GM18499 (cell line): Measurements from ENCODE around the gene ZNF674.
A peak's percentile ranks its signal among the peaks of the same experiment; 100 is the strongest.

Source experiments
- ATAC-seq: cut with Tn5 transposase; IDR thresholded peaks from one replicate; pipeline ENCODE4 v1.9.1; 2021; ENCODE audit warnings: moderate number of reproducible peaks; ENCODE audit not compliant: insufficient read depth, unreplicated experiment

Gene ZNF674

DNA sequence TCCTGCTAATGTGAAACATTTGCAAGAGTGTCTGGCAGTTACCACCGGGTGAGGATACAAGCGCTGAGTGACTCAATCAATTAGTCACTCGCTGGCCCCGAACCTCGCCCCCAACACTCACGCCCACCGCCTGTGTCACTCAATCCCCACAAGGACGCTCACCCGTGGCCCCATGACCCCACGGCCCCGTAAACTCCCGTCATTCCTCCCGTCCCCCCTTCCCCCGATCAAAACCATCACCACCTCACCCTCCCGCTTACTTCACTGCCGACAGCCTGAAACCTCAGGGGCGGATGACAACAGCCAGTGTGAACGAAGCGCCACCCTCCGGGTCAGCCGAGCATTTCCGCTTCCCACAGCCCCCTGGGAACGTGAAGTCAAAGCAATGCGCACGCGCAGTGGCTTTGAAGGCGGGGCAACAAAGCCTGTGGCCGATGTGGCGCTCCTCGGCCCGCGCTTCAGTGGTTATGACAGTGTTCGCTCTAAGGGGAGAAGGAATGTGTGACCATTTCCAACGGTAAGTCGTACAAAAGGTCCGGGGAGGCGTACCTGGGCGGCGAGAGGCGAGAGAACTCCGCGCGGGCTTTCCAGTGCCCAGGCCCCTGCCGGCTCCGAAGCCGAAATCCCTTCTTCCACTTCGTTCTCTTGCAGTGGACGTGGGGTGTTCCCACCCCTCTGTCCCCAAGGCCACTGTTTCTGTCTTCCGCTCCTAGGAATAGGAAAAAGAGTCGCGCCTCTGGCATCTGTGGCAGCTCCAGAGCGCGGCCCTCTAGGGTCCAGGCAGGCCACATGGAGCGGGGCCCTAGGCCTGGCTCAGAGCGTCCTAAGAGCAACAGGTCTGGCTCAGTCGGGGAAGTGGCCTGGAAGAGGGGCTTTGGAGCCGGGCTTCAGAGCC lies at the start of gene ZNF674:
Gene ZNF674, minus strand, starts transcription at position 311 of the 895 bp plus-strand sequence. CDS start 3,334 bp downstream, outside the sequence.
- peak; percentile 54 for ATAC-seq

DNA sequence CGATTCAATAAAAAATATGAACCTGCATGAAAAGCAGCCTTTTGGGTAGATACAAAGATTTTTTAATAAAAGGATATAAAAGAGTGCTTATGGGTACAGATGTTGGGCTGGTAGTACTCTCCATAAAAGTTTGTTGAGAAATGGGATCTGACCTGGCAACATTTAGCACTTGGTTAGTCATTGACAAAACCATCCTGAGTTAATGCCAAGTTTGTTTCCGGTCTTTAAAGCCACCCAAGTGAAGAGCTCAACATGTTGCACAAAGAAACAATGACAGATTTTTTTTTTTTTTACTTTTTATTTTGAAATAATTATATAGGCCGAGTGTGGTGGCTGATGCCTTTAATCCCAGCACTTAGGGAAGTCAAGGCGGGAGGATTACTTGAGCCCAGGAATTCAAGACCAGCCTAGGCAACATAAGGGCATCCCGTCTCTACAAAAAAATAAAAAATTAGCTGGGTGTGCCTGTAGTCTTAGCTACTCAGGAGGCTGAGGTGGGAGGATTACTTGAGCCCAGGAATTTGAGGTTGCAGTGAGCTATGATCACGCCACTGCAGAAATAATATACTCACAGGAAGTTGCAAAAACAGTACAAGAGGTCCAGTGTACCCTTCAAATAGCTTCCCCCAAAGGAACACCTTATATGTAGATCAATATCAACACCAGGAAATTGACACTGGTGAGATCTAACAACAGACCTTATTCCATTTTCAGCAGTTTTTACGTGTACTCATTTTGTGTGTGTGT lies 44.9 kb upstream of the ZNF674 start:
- ATAC-seq: no peak

DNA sequence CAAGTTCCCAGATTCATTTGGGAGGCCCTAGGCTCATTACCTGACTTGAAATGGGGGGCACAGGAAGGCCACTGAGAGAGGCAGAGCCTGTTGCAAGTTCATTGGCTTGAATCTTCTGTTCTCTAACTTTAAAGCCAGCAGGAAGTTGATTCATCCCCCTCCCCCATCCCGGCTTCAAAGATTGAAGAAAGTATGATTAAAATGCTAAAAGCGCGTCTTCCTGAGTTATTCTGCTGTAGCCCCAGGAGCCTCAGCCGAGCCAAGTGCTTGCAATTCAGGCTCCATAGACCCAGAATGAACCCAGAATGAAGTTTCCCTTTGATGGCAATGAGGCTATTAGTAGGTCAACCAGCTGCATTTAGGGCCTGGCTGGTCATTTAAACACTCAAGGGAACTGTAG lies 43.0 kb upstream of the ZNF674 start:
- no peak for ATAC-seq

DNA sequence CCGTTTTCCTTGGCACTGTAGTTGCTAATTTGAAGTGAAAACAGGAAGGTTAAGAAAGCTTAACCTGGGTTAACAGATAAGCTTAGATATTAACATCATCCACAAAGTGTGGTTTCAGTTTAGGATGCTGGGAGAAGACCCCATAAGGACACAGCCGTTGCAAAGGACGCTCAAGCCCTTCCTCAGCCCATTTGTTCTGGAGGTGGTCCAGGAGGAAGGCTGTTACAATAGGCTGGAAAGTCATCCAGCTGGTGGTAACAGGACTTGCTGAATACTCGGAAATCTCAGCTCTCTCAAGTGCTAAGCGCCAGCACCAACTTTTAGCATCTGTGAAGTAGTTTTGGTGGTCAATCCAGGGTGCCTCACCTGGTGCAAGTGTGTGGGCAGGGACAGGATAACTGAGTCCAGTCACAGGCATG lies 42.5 kb upstream of the ZNF674 start:
- ATAC-seq: no peak

DNA sequence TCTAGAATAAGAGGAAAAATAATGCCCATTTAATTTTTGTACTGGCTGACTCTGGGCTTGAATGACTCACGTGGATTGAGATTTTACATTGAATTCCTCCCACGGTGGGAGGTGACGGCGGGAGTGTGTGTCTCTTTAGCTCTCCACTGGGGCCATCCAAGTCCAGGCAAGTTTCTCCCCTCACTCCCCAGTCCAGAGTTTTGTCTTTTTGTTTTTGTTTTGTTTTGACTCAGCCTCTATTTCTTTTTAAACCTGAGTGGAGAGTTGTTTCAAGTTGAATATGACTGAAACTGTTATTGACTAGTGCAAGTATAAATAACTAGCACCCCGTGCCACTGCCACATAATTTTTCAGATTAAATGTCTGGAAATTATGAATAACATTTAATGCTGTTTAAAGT lies 41.9 kb upstream of the ZNF674 start:
- ATAC-seq: no peak

DNA sequence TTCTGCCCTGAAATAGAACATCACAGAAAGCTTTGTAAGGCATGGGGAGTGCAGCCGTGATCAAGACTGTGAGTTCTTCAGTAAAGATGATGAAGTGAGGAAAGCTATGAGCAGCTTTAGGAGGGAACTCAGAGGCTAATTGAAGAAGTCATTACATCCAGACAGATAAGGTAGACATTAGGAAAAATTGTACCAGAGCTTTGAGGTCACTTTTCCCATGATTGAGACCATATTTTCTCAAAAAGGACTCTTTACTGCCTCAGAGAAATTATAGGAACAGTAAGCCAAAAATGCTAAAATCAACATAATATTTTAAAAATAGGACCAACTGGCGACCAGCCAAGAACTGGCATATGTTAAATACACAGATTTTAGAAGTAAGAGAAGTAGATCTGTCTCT lies 39.5 kb upstream of the ZNF674 start:
- no peak for ATAC-seq

DNA sequence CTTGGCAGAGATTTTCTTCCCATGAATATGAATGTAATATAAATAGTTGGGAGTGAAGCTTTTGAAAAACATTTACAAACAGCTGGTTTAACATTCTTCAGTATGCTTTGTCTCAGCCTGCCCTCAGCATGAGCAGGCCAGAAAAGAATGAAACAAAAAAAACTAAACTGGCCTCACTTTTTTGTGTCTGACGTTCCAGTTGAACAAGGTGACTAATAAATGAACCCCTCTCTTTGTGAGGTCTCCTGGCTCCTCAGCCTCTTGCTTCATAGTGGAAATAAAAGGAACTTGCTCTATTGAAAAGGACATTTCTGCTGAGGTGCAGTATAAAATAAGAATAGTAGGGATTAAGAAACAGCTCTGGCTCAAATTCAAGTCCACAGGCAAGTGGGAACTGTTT lies 37.7 kb upstream of the ZNF674 start:
- ATAC-seq: no peak

DNA sequence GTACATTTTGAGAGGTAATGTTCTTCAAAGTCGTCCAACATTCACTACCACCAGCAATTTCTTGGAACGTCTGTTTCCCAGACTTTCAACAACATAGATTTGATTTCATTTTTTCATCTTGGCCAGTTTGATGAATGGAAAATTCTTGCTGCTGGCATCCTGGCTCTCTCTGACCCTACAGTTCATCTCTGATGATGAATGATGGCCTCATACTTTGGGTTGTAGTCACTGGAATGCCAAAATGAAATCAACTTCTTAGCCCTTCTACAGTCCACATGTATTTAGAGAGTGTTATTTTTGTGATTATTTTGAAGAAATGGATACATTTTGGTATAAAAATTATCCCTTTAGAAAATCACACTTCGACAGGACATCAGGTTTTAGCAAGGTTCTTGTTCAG lies 37.1 kb upstream of the ZNF674 start:
- no peak for ATAC-seq

DNA sequence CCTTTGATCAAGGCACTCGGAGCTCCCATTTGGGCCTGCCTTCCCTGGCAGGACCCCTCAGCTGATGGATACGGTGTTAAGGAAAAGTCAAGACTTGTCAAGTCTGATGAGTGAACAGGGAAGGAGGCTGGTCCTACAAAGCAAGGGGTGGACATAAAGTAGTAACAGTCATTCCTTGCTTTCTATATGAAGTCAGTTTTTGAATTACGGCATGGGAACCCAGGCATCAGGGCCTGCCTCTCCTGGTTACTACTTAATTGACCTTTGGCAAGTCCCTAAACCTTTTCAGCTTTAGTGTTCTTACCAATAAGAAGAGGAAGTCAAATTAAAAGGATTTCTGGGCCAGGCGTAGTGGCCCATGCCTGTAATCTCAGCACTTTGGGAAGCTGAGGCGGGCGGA lies 35.4 kb upstream of the ZNF674 start:
- ATAC-seq: no peak

DNA sequence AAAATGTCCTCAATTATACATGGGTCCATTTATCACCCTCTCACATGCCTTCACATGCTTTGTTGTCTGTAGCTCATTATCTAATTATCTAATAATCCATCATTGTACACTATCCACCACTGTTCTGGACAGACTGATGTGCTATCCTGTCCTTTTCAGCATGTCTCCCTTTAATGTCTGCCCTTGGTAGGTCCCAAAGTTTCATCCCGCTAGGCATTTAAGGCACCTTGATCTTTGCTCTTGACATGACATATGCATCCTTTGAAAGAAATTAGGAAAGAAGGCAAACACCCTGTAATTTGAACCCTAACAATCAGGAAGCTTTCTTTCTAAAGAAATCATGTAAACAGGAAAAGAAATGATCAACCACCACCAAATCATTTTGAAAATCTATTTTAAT lies 34.0 kb upstream of the ZNF674 start:
- no peak for ATAC-seq

DNA sequence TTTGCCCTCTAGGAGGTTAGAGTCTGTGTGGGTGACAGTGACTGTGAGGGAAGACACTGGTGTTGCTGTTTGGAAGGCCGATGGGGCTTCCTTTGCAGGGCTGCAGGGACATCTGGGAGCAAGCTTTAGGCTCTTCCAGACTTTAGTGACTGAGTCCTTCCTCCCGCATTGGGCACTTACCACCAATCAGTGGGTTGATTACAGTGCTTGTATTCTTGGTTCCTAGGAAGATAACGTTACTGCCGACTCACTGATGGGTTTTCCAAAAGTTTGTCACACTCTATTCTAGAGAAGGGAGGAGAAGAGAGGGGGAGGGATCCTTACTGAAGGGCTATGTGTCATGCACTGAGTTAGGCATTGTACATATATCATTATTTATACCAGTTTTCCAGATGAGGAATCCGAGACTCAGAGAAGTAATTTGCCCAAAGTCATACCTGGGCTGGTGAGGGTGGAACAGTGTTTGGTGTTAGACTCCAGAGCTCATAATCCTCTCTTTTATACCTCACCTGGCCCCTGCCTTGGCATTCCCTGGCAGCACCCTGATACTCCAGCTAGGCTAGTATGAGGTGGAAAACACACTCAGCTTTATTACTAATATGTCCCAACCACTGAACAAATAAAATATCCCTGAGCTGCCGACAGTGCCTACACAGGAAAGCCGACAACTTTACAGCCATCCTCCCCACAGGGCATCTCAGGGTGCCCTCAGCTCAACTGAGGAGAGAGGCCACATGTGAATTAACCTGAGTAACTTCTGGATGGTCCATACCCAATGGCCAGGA lies 32.2 kb upstream of the ZNF674 start:
- no peak for ATAC-seq

DNA sequence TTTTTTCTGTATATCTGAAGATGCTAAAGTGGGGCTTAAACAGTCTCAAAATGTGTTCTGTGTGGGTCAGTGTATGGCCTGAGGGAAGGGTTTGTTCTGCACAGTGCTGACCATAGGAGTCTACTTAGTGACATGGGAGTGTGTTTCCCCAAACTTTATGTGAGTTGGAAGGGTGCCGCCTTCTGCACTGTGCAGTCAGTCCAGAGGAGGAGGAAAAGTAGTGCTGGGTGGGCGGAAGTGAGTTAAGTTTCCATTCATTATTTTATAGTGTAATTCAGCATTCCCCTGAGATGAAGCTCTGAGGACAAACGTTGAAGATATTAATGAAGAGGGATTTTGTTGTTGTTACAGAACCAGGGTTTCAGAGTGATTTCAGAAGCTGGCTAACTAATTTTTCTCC lies 31.2 kb upstream of the ZNF674 start:
- ATAC-seq: no peak

DNA sequence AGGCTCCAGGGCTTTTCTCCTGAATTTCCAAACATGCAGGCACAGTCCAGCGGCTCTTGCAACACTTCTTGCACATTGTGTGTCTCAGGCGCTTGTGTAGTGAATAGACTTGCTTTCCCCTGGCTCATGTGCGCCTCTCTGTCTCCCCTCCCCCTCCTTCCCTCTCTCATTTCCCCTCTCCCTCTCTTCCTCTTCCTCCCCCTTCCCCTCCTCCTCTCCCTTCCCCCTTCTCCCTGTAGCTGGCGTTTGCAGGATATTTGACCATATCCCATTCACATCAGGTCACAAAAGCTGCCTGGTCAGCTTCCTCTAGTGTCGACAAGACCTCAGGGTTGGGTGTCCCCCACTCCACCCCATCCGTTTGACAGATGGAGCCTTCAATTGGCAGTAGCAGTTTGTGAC lies 30.8 kb upstream of the ZNF674 start:
- no peak for ATAC-seq

DNA sequence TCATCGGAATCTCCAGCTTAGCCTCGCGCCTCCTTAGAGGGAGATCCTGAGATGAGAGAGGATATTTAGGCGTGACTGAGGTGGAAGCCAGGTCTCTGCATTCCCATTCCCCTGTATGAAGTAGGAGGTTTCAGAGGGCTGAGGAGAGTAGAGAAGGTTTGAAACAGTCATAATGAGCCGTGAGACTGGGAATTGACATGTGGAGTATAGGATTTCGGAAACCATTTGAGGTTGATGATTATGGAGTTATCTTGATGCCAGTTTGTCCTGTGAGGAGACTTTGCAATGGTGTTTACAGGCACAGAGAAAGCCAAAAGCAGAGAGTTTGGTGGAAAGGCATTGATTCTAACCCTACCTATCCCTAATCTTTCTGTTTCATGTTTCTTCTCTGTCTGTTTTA lies 30.4 kb upstream of the ZNF674 start:
- no peak for ATAC-seq

DNA sequence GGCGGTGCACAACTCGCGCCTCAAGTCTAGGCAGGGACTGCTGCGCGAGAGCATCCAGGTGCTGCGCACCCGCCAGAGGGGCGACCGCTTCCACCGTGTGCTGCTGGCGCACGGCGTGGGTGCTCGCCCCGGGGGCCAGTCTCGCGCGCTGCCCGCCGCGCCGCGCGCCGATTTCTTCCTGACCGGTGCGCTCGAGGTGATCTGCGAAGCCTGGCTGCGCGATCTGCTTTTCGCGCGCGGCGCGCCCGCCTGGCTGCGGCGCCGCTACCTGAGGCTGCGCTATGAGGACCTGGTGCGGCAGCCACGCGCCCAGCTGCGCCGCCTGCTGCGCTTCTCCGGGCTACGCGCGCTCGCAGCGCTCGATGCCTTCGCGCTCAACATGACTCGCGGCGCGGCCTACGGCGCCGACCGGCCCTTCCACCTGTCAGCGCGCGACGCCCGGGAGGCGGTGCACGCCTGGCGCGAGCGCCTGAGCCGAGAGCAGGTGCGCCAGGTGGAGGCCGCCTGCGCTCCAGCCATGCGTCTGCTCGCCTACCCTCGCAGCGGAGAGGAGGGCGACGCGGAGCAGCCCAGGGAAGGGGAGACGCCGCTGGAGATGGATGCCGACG lies 29.7 kb upstream of the ZNF674 start:
- ATAC-seq: no peak

DNA sequence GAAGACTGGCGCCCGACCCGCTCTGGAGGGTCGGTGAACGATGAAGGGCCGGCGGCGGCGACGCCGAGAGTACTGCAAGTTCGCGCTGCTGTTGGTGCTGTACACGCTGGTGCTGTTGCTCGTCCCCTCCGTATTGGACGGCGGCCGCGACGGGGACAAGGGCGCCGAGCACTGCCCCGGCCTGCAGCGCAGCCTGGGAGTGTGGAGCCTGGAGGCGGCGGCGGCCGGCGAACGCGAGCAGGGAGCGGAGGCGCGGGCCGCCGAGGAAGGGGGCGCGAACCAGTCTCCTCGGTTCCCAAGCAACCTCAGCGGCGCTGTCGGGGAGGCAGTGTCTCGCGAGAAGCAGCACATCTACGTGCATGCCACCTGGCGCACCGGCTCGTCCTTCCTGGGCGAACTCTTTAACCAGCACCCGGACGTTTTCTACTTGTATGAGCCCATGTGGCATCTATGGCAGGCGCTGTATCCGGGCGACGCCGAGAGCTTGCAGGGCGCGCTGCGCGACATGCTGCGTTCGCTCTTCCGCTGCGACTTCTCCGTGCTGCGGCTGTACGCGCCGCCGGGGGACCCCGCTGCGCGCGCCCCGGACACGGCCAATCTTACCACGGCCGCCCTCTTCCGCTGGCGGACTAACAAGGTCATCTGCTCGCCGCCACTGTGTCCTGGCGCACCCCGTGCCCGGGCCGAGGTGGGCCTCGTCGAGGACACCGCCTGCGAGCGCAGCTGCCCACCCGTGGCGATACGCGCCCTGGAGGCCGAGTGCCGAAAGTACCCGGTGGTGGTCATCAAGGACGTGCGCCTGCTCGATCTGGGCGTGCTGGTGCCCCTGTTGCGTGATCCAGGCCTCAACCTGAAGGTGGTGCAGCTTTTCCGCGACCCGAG lies 28.9 kb upstream of the ZNF674 start:
- no peak for ATAC-seq

DNA sequence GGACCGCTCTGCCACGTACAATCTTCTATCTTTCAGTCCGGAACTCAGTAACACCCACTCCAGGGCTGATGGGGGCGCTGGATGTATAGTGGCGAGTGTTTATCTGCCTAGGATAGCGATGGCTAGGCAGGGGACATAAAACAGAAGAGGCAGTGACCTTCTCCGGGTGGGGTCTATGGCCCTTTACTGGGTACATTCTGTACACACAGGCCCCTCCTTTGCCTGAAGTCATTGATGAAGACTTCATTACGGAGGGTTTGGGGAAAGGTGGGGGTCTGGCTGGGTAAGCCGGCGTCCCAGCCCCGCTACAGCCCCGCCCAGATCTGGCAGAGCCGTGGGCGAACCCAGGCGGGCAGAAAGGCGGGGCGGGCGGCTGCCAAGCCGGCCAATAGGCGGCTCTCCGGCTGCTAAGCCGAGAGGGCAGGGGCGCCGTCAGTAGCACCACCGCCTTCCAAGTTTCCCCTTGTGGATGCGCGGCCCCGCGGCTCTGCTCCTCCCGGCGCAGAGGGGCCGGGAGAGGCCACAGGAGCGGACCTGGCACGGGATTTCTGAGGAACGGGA lies 28.2 kb upstream of the ZNF674 start, which contains the start of gene CHST7:
Gene CHST7, plus strand, starts transcription at position 435 of the 561 bp plus-strand sequence. CDS start 167 bp downstream, outside the sequence.
- peak; percentile 11 for ATAC-seq

DNA sequence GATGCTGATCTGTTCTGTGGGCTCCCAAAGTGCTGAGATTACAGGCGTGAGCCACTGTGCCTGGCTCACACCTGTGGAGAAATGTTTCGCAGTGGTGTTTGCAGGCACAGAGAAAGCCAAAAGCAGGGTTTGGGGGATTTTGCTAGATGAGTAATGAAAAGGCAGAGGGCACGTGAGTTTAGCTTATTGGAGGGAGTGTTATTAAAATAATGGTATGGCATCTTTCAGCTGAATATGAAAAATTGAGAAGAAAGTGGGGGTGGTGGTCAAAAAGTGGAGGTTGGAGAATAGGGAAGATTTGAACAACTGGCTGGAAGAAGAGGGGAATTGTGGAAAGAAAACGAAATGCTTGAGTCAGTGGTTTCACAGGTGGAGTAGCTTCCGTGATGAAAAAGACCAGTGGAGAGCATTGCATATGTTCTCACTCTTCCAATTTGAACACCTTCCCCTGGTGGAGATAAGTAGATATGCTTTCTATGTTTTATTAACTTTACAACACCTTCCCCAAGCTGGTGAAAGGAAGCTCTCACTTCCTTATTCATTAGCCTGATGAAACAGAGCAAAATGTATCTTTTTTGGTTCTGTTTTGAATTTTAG lies 27.2 kb upstream of the ZNF674 start:
- ATAC-seq: peak; percentile 51
